Measurements from ENCODE around the gene CARD16.
"Not testable (repeated sequence)": the region's sequence is repeated elsewhere in the genome, so short reads cannot be mapped to it uniquely, and the experiment has no call there.

CARD16 gene

GRCh38 chr11:105044557-105045524 lies at the start of gene CARD16:
CARD16 (minus strand) TSS chr11:105045335; CDS start chr11:105045297, 38 bp downstream.
- not testable (repeated sequence) for H3K9me3 Mint-ChIP-seq; H3K27me3 Mint-ChIP-seq (ENCODE audit: low read depth)
- Mint-ChIP-seq H3K36me3 (ENCODE audit: low read depth) (peaks cover 33% of the 10 kb centered on the region), H3K4me1 (ENCODE audit: low read depth) (peaks cover 39% of the 10 kb centered on the region), H3K4me3 (peak within 1 kb of the TSS; percentile 97), H3K27ac (peak within 1 kb of the TSS; percentile 96)

GRCh38 chr11:105092256-105093239 lies 47.4 kb upstream of the CARD16 start:
- Mint-ChIP-seq H3K4me1 (ENCODE audit: low read depth) (no peaks in the 10 kb centered on the region), H3K27ac (no peak overlapping the region), H3K36me3 (ENCODE audit: low read depth) (peaks cover 25% of the 10 kb centered on the region)

GRCh38 chr11:105081412-105082150 lies 36.4 kb upstream of the CARD16 start:
- Mint-ChIP-seq H3K27ac (no peak overlapping the region), H3K36me3 (ENCODE audit: low read depth) (peaks cover 1% of the 10 kb centered on the region), H3K4me3 (no peak overlapping the region), H3K4me1 (ENCODE audit: low read depth) (peaks cover 18% of the 10 kb centered on the region), H3K27me3 (ENCODE audit: low read depth) (peaks cover 27% of the 10 kb centered on the region), H3K9me3 (no peaks in the 10 kb centered on the region)

More at GRCh38 chr11:105092256-105093239, 47.4 kb upstream of the CARD16 start:
- H3K27me3 Mint-ChIP-seq (ENCODE audit: low read depth): peaks cover 38% of the 10 kb centered on the region
- H3K9me3 Mint-ChIP-seq: no peaks in the 10 kb centered on the region
- no peak overlapping the region for H3K4me3 Mint-ChIP-seq

- H3K27me3 Mint-ChIP-seq (ENCODE audit: low read depth): peaks cover 26% of the 10 kb centered on the region
- H3K9me3 Mint-ChIP-seq; H3K4me3 Mint-ChIP-seq; H3K27ac Mint-ChIP-seq; H3K36me3 Mint-ChIP-seq (ENCODE audit: low read depth): not testable (repeated sequence)
- H3K4me1 Mint-ChIP-seq (ENCODE audit: low read depth): peaks cover 18% of the 10 kb centered on the region
These were observed 35.2 kb upstream of the CARD16 start for GRCh38 chr11:105080171-105080906.

GRCh38 chr11:105078283-105078682 lies 33.1 kb upstream of the CARD16 start:
- no peak overlapping the region for H3K27ac Mint-ChIP-seq

GRCh38 chr11:105077141-105077790 lies 32.1 kb upstream of the CARD16 start:
- Mint-ChIP-seq H3K27me3 (ENCODE audit: low read depth) (peaks cover 19% of the 10 kb centered on the region), H3K4me1 (ENCODE audit: low read depth) (peaks cover 18% of the 10 kb centered on the region)
- H3K9me3 Mint-ChIP-seq; H3K27ac Mint-ChIP-seq; H3K4me3 Mint-ChIP-seq; H3K36me3 Mint-ChIP-seq (ENCODE audit: low read depth): not testable (repeated sequence)

More at GRCh38 chr11:105078283-105078682, 33.1 kb upstream of the CARD16 start:
- peaks cover 25% of the 10 kb centered on the region for H3K27me3 Mint-ChIP-seq (ENCODE audit: low read depth)
- H3K4me3 Mint-ChIP-seq: no peak overlapping the region
- peaks cover 18% of the 10 kb centered on the region for H3K4me1 Mint-ChIP-seq (ENCODE audit: low read depth)
- H3K9me3 Mint-ChIP-seq: no peaks in the 10 kb centered on the region
- peaks cover 1% of the 10 kb centered on the region for H3K36me3 Mint-ChIP-seq (ENCODE audit: low read depth)

GRCh38 chr11:105074166-105074530 lies 29.0 kb upstream of the CARD16 start:
- Mint-ChIP-seq H3K9me3 (no peaks in the 10 kb centered on the region), H3K4me1 (ENCODE audit: low read depth) (peaks cover 18% of the 10 kb centered on the region), H3K4me3 (no peak overlapping the region), H3K36me3 (ENCODE audit: low read depth) (peaks cover 3% of the 10 kb centered on the region), H3K27ac (no peak overlapping the region), H3K27me3 (ENCODE audit: low read depth) (peaks cover 19% of the 10 kb centered on the region)

GRCh38 chr11:105073456-105074165 lies 28.5 kb upstream of the CARD16 start:
- Mint-ChIP-seq H3K36me3 (ENCODE audit: low read depth) (peaks cover 5% of the 10 kb centered on the region), H3K4me1 (ENCODE audit: low read depth) (peaks cover 18% of the 10 kb centered on the region), H3K9me3 (no peaks in the 10 kb centered on the region)

GRCh38 chr11:105072080-105072479 lies 26.9 kb upstream of the CARD16 start:
- not testable (repeated sequence) for H3K9me3 Mint-ChIP-seq; H3K27ac Mint-ChIP-seq; H3K36me3 Mint-ChIP-seq (ENCODE audit: low read depth); H3K4me3 Mint-ChIP-seq
- Mint-ChIP-seq H3K27me3 (ENCODE audit: low read depth) (peaks cover 21% of the 10 kb centered on the region), H3K4me1 (ENCODE audit: low read depth) (peaks cover 14% of the 10 kb centered on the region)

More at GRCh38 chr11:105073456-105074165, 28.5 kb upstream of the CARD16 start:
- H3K27ac Mint-ChIP-seq: no peak overlapping the region
- no peak overlapping the region for H3K4me3 Mint-ChIP-seq
- H3K27me3 Mint-ChIP-seq (ENCODE audit: low read depth): peaks cover 19% of the 10 kb centered on the region

GRCh38 chr11:105071089-105071732 lies 26.1 kb upstream of the CARD16 start:
- H3K4me3 Mint-ChIP-seq: peak overlapping the region; percentile 90
- peaks cover 14% of the 10 kb centered on the region for H3K4me1 Mint-ChIP-seq (ENCODE audit: low read depth)
- peaks cover 3% of the 10 kb centered on the region for H3K36me3 Mint-ChIP-seq (ENCODE audit: low read depth)
- H3K27me3 Mint-ChIP-seq (ENCODE audit: low read depth): peaks cover 21% of the 10 kb centered on the region
- H3K27ac Mint-ChIP-seq: peak overlapping the region; percentile 91
- H3K9me3 Mint-ChIP-seq: no peaks in the 10 kb centered on the region

GRCh38 chr11:105070306-105070705 lies 25.2 kb upstream of the CARD16 start:
- Mint-ChIP-seq H3K36me3 (ENCODE audit: low read depth) (peaks cover 5% of the 10 kb centered on the region), H3K27ac (no peak overlapping the region), H3K4me3 (peak overlapping the region; percentile 90), H3K9me3 (no peaks in the 10 kb centered on the region), H3K4me1 (ENCODE audit: low read depth) (peaks cover 14% of the 10 kb centered on the region), H3K27me3 (ENCODE audit: low read depth) (peaks cover 15% of the 10 kb centered on the region)

GRCh38 chr11:105069749-105070148 lies 24.6 kb upstream of the CARD16 start:
- not testable (repeated sequence) for H3K27me3 Mint-ChIP-seq (ENCODE audit: low read depth); H3K36me3 Mint-ChIP-seq (ENCODE audit: low read depth); H3K27ac Mint-ChIP-seq; H3K9me3 Mint-ChIP-seq
- Mint-ChIP-seq H3K4me1 (ENCODE audit: low read depth) (peaks cover 14% of the 10 kb centered on the region), H3K4me3 (peak overlapping the region; percentile 90)
